Dendritic cell treated with granulocyte-macrophage colony-stimulating factor and Interleukin-4, amounts not matched to agents 40 ng/mL and 50 ng/mL, for 4 days (primary cell): ENCODE measurements around the gene PAEP.

Experiments
- H3K27ac Mint-ChIP-seq: one replicate; pipeline ENCODE4 v1.8.0; 2022; ENCODE audit warnings: mild to moderate bottlenecking, mixed read lengths
- H3K27me3 Mint-ChIP-seq: one replicate; pipeline ENCODE4 v1.8.0; 2022; ENCODE audit warnings: mild to moderate bottlenecking, mixed read lengths
- H3K36me3 Mint-ChIP-seq: one replicate; pipeline ENCODE4 v1.8.0; 2022; ENCODE audit warnings: low read depth, mixed read lengths
- H3K4me1 Mint-ChIP-seq: one replicate; pipeline ENCODE4 v1.8.0; 2022; ENCODE audit warnings: low read depth, mixed read lengths
- H3K4me3 Mint-ChIP-seq: one replicate; pipeline ENCODE4 v1.8.0; 2022; ENCODE audit warnings: mild to moderate bottlenecking, moderate library complexity, mixed read lengths
- H3K9me3 Mint-ChIP-seq: one replicate; pipeline ENCODE4 v1.8.0; 2022; ENCODE audit warnings: mixed read lengths
- intact Hi-C: fragments of 100-400 bp; cut with micrococcal nuclease; formaldehyde crosslinking; loops from one replicate; pipeline ENCODE4 v1.15.0; 2022

Gene PAEP

GRCh38 chr9:135601988-135602387, 40.4 kb downstream of the PAEP start:
- Mint-ChIP-seq H3K36me3 (no peaks in the 10 kb centered on the region), H3K4me1 (no peaks in the 10 kb centered on the region), H3K27ac (no peak overlapping the region), H3K9me3 (no peaks in the 10 kb centered on the region), H3K27me3 (peaks cover 11% of the 10 kb centered on the region), H3K4me3 (no peak overlapping the region)
- intact Hi-C loops = no loop called here

GRCh38 chr9:135602789-135603481, 41.4 kb downstream of the PAEP start:
- intact Hi-C loops = no loop called here
- Mint-ChIP-seq H3K9me3 (no peaks in the 10 kb centered on the region), H3K4me1 (no peaks in the 10 kb centered on the region), H3K4me3 (no peak overlapping the region), H3K27me3 (peaks cover 11% of the 10 kb centered on the region), H3K36me3 (no peaks in the 10 kb centered on the region), H3K27ac (no peak overlapping the region)

GRCh38 chr9:135604437-135605237, 43.1 kb downstream of the PAEP start:
- H3K27me3 Mint-ChIP-seq = peaks cover 11% of the 10 kb centered on the region
- no peak overlapping the region for H3K4me3 Mint-ChIP-seq
- no peaks in the 10 kb centered on the region for H3K9me3 Mint-ChIP-seq
- intact Hi-C loops = no loop called here
- H3K27ac Mint-ChIP-seq = no peak overlapping the region
- H3K4me1 Mint-ChIP-seq = no peaks in the 10 kb centered on the region
- H3K36me3 Mint-ChIP-seq = no peaks in the 10 kb centered on the region

GRCh38 chr9:135605238-135605781, 43.8 kb downstream of the PAEP start:
- Mint-ChIP-seq H3K27ac (no peak overlapping the region), H3K27me3 (peaks cover 10% of the 10 kb centered on the region), H3K9me3 (no peaks in the 10 kb centered on the region), H3K4me1 (no peaks in the 10 kb centered on the region), H3K4me3 (no peak overlapping the region), H3K36me3 (no peaks in the 10 kb centered on the region)
- intact Hi-C loops = no loop called here

- H3K4me1 Mint-ChIP-seq = no peaks in the 10 kb centered on the region
- intact Hi-C loops = no loop called here
- peaks cover 4% of the 10 kb centered on the region for H3K27me3 Mint-ChIP-seq
- no peak overlapping the region for H3K27ac Mint-ChIP-seq
- H3K36me3 Mint-ChIP-seq = no peaks in the 10 kb centered on the region
- no peak overlapping the region for H3K4me3 Mint-ChIP-seq
- no peaks in the 10 kb centered on the region for H3K9me3 Mint-ChIP-seq
These were observed 45.3 kb downstream of the PAEP start for GRCh38 chr9:135606885-135607259.

- H3K9me3 Mint-ChIP-seq = no peaks in the 10 kb centered on the region
- H3K4me1 Mint-ChIP-seq = no peaks in the 10 kb centered on the region
- no peak overlapping the region for H3K27ac Mint-ChIP-seq
- peaks cover 4% of the 10 kb centered on the region for H3K27me3 Mint-ChIP-seq
- intact Hi-C loops = no loop called here
- no peak overlapping the region for H3K4me3 Mint-ChIP-seq
- no peaks in the 10 kb centered on the region for H3K36me3 Mint-ChIP-seq
These were observed 46.1 kb downstream of the PAEP start for GRCh38 chr9:135607401-135608293.

GRCh38 chr9:135608294-135608998, 46.9 kb downstream of the PAEP start:
- H3K27me3 Mint-ChIP-seq = peaks cover 3% of the 10 kb centered on the region
- H3K4me1 Mint-ChIP-seq = no peaks in the 10 kb centered on the region
- no peaks in the 10 kb centered on the region for H3K36me3 Mint-ChIP-seq
- intact Hi-C loops = no loop called here
- H3K4me3 Mint-ChIP-seq = no peak overlapping the region
- H3K27ac Mint-ChIP-seq = no peak overlapping the region
- no peaks in the 10 kb centered on the region for H3K9me3 Mint-ChIP-seq

GRCh38 chr9:135608999-135609317, 47.4 kb downstream of the PAEP start:
- no peaks in the 10 kb centered on the region for H3K9me3 Mint-ChIP-seq
- H3K27me3 Mint-ChIP-seq = no peaks in the 10 kb centered on the region
- H3K4me1 Mint-ChIP-seq = no peaks in the 10 kb centered on the region
- intact Hi-C loops = no loop called here
- no peak overlapping the region for H3K4me3 Mint-ChIP-seq
- H3K27ac Mint-ChIP-seq = no peak overlapping the region
- H3K36me3 Mint-ChIP-seq = no peaks in the 10 kb centered on the region

- intact Hi-C loops = no loop called here
- no peaks in the 10 kb centered on the region for H3K9me3 Mint-ChIP-seq
These were observed 47.9 kb downstream of the PAEP start for GRCh38 chr9:135609366-135609955.

GRCh38 chr9:135610290-135611141, 49.0 kb downstream of the PAEP start:
- Mint-ChIP-seq H3K9me3 (no peaks in the 10 kb centered on the region), H3K4me3 (no peak overlapping the region), H3K4me1 (no peaks in the 10 kb centered on the region), H3K36me3 (no peaks in the 10 kb centered on the region), H3K27me3 (no peaks in the 10 kb centered on the region), H3K27ac (no peak overlapping the region)
- intact Hi-C loops = no loop called here

More at GRCh38 chr9:135609366-135609955, 47.9 kb downstream of the PAEP start:
- H3K27me3 Mint-ChIP-seq = no peaks in the 10 kb centered on the region
- H3K4me3 Mint-ChIP-seq = no peak overlapping the region
- no peaks in the 10 kb centered on the region for H3K36me3 Mint-ChIP-seq
- no peak overlapping the region for H3K27ac Mint-ChIP-seq
- H3K4me1 Mint-ChIP-seq = no peaks in the 10 kb centered on the region

GRCh38 chr9:135611142-135611874, 49.8 kb downstream of the PAEP start:
- H3K9me3 Mint-ChIP-seq = no peaks in the 10 kb centered on the region
- intact Hi-C loops = no loop called here
- no peaks in the 10 kb centered on the region for H3K4me1 Mint-ChIP-seq
- H3K27me3 Mint-ChIP-seq = no peaks in the 10 kb centered on the region
- no peak overlapping the region for H3K27ac Mint-ChIP-seq
- no peaks in the 10 kb centered on the region for H3K36me3 Mint-ChIP-seq
- H3K4me3 Mint-ChIP-seq = no peak overlapping the region

- Mint-ChIP-seq H3K4me3 (no peak overlapping the region), H3K27me3 (no peaks in the 10 kb centered on the region), H3K27ac (no peak overlapping the region), H3K36me3 (no peaks in the 10 kb centered on the region), H3K4me1 (no peaks in the 10 kb centered on the region), H3K9me3 (no peaks in the 10 kb centered on the region)
- intact Hi-C loops = no loop called here
These were observed 50.3 kb downstream of the PAEP start for GRCh38 chr9:135611875-135612209.
